ENCODE measurements around the gene GAREM2.

- TF ChIP-seq EP300 (IDR thresholded peaks at IDR 0.05) (no peak), KDM5A (IDR thresholded peaks at IDR 0.05) (no peak), JUN (IDR thresholded peaks at IDR 0.05) (no peak), HEYL (CRISPR knock-in tag; IDR thresholded peaks at IDR 0.05) (no peak), CBX2 (IDR thresholded peaks at IDR 0.05; ENCODE audit: borderline replicate concordance, low read depth) (no peak)
Observed at GRCh38 chr2:26187114-26187513, 14.2 kb downstream of the GAREM2 start.

Data from A549 (cell line).